Raji (cell line): ENCODE measurements around the gene ATP5F1B.

Experiments
- POLR2A ChIP-seq: IDR thresholded peaks from 2 replicates; pipeline ENCODE4 v1.6.1; 2011; ENCODE audit warnings: low read depth, low read length, control low read depth; ENCODE audit not compliant: insufficient read depth

The ATP5F1B gene

GRCh38 chr12:56661979-56662638 is 16.3 kb upstream of the ATP5F1B start:
- no peak for TF ChIP-seq POLR2A

- no peak for TF ChIP-seq POLR2A
These were observed 15.8 kb upstream of the ATP5F1B start for GRCh38 chr12:56661560-56661959.

DNA sequence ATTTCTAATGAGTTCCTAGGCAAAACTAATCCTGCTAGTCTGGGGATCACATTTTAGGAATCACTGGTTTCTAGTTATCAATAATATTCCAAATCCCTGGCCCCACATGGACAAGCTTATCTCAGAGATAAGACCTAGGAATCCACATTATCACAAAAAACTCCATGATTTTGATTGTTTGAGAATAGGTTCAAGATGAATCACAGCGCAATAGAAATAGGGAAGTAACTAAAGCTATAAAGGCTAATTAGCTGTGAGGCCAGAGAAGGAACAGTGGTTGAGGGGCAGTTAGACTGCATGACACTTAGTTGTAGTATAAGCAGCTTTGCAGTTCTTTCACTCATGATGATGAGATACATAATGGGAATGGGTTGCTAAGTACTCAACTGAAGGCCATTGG is 13.1 kb upstream of the ATP5F1B start:
- no peak for TF ChIP-seq POLR2A

- TF ChIP-seq POLR2A = no peak
These were observed 11.9 kb upstream of the ATP5F1B start for GRCh38 chr12:56657416-56658379.

DNA sequence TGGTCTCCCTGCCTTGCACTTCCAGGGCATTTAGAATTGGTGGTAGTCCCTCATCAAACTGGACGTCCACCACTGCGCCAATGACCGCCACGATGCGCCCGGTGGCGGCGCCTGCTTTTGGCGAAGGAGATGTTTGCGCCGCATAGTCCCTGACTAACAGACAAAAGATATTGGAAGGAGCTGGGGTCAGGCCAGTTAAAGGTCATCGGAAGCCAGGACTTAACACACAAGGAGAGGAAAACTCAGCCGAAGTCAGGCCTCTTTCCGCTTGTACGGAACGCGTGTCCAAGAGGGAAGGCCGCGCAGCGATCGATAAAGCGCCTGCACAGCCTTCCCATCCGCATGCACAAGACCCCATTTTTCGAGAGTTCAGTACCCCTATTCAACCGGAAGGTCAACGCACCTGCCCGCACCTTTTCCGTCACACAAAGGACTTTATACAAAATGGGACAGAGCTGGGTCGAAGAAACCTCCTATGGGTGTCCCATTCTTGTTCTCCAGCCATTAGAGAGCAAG is 525 bp downstream of the ATP5F1B start:
- no peak for TF ChIP-seq POLR2A

DNA sequence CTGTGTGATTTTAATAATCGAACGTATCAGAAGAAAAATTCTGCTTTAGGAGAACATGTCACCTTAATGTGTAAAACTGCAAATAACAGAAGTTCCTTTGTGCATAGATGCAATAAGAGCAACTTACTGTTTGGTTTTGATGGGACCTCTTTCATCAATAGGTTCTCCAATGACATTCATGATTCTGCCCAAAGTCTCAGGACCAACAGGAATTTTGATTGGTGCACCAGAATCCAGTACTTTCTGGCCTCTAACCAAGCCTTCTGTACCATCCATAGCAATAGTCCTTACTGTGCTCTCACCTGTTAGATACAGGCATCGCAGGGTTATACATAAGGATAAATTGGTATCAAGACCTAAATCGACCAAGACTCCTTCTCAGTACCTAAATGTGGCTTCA is 1.1 kb downstream of the ATP5F1B start:
- no peak for TF ChIP-seq POLR2A

- TF ChIP-seq POLR2A = no peak
These were observed 4.6 kb downstream of the ATP5F1B start for GRCh38 chr12:56641219-56641618.

DNA sequence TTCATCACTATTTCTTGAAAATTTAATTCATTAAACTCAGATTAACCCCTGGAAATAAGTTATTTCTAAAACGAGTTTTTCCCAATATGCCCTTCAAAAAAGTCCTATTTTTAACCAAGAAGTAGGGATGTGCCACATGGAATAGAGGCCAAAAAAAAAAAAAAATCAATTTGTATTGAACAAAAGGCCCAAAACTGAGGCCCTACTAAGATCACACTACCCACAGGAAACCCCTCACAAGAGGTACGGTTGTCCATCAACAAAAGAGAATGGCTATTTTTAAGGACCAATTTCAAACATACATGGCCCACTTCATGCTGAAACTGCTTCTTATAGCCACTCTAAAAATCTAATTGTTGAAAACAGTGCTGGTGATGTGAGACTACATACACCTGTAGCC is 8.2 kb downstream of the ATP5F1B start:
- TF ChIP-seq POLR2A = no peak

- TF ChIP-seq POLR2A = no peak
These were observed 8.9 kb downstream of the ATP5F1B start for GRCh38 chr12:56636675-56637540.

GRCh38 chr12:56635806-56636674 is 9.7 kb downstream of the ATP5F1B start:
- TF ChIP-seq POLR2A = peak; percentile 68

DNA sequence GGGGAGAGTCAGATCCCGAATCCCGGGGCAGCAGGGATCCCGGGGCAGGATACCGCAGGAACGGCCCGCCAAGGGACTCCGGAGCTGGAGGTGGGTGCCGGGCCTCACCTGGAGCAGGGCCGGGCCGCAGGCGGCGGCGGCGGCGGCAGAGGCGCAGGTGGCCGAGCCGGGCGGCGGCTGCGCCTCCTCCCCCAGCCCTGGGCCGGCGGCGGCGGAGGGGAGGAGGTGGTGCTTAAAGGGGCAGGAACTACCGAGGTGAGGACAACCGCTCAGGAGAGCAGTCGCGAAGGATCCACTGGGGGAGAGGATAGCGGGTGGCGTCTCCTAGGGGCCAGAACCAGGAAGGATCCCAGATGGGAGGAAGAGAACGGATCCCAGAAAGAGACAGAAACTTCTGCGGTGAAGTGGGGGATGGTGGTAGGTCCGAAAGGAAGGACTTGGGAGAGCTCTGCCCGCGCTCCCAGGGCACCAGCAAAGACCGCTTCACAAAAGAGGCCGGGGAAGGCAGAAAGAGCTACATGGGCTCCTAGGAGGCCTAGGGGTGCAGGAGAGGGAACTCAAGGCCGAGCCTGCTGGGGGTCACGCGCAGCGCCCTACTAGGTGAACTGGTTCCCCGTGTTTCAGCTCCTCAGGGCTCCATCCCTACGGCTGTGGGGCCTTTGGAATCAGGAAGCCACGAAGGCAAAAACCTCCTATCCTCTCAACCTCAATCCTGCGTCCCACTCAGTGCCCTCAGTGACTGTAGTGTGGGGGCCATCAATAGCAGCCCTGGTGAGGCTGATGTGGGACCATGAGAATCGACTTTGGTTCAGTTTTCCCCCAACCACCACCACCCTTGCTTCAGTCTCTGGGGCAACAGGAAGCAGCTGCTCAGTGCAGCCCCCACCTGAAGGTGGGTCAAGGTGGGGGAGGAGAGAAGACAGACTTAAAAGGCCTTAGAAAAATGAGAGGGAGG is 10.7 kb downstream of the ATP5F1B start:
- TF ChIP-seq POLR2A = peak; percentile 50

DNA sequence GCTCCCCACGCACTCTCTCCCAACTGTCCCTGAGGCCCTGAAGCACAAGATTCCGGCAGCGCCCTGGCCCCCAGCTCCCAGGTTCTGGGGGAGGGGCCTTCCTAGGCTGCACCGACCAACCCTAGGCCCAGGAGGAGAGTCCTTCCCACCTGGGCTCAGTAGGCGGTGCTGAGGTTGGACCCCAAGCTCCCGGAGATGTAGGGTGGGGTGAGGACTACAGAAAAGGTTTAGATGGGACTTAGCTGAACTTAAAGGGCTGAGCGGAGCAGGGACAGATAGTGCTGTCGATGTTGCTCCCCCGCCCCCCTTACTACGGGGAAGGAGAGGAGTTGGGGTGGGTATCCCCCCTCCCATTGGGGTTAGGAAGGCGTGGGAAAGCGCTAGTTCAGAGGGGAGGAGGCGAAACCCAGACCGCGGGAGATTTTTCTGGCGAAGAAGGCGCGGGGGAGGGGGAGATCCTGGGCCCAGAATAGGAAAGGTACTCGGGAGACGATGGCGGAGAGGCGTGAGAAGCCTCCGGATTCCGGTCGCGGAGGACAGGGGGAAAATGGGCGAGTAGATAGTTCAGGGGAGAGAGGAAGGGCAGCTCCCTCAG is 11.4 kb downstream of the ATP5F1B start:
- TF ChIP-seq POLR2A = no peak
